Inflammatory macrophage treated with lipopolysaccharide for 1 hour (primary cell): Measurements from ENCODE around the gene KIFC1.
A peak's percentile ranks its signal among the peaks of the same experiment; 100 is the strongest.

Experiments
- DNase-seq, 2 donors: peaks; one replicate each; pipeline ENCODE4 v3.0.0-alpha.2; 2020 to 2022

Gene KIFC1

DNA sequence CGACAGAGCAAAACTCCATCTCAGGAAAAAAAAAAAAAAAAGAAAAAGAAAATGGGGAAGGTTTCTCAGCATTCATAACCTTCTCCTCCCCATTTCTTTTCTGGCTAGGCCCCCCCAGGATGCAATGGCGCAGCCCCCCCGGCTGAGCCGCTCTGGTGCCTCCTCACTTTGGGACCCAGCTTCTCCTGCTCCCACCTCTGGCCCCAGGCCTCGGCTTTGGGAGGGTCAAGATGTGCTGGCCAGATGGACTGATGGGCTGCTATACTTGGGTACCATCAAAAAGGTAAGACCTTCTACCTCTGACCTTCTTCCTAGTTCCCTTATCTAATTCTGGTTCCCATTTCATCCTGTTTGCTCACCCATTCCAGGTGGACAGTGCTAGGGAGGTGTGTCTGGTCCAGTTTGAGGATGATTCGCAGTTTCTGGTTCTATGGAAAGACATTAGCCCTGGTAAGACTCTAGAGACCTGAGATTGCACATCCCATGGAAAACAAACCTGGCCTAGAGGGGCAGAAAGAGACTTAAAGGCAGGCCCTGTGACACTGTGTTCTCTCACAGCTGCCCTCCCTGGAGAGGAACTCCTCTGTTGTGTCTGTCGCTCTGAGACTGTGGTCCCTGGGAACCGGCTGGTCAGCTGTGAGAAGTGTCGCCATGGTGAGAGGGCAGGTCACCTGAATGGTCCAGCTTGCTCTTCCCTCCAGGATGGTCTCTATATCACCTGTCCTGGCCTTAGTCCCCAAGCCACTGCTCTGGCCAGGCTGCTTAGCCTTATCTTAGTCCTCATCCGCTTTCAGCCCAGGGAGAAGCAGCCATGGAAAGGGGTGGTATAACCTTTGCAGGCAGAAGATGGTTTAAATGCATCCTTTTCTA lies 20.8 kb downstream of the KIFC1 start:
- DNase-seq, result no peak

DNA sequence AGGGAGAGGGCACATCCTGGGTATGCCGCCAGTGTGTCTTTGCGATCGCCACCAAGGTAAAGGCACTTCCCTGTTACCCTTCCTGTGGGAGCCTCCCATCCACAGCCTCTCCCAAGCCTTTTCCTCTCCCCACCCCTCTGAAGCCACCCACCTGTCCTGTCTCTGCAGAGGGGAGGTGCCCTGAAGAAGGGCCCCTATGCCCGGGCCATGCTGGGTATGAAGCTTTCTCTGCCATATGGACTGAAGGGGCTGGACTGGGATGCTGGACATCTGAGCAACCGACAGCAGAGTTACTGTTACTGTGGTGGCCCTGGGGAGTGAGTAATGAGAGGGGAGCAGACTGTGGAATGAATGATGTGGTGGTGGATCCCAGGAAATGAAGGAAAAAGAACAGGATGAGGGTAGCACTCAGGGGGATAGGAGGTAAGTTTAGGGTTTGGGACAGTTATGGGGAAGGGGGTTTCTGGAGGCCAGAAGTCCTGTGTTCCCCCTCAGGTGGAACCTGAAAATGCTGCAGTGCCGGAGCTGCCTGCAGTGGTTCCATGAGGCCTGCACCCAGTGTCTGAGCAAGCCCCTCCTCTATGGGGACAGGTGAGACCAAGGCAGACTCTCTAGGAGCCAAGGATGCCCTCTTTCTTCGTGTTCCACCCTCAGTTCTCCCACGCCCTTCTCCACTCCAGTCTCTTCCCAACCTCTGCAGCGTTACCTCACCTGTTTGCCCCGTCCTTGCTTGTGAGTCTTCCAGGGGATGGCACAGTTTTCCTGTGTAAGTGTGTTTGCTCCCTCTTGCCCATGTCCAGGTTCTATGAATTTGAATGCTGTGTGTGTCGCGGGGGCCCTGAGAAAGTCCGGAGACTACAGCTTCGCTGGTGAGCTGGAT lies 21.9 kb downstream of the KIFC1 start:
- DNase-seq, result no peak

DNA sequence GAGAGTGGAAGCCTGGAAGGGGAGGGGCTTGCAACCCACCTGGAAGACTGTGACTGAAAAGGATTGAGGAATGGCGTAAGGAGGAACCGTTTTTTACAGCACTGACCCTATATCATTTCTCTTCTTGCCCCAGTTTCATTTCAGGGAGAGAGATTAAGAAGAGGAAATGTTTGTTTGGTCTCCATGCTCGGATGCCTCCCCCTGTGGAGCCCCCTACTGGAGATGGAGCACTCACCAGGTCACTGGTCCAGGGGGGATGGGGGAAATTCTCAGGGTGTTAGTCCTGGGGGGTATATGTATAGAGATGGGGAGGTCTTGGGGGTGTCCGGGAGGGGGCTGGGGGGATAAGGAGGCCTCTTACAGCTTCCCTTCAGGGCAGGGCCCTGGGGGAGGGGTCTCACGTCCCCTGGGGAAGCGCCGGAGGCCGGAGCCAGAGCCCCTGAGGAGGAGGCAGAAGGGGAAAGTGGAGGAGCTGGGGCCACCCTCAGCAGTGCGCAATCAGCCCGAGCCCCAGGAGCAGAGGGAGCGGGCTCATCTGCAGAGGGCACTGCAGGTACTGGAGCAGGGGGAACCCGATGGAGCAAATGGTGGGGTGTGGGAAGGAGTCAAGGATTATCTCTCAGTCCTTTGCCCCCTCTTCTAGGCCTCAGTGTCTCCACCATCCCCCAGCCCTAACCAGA lies 23.1 kb downstream of the KIFC1 start:
- no peak for DNase-seq

DNA sequence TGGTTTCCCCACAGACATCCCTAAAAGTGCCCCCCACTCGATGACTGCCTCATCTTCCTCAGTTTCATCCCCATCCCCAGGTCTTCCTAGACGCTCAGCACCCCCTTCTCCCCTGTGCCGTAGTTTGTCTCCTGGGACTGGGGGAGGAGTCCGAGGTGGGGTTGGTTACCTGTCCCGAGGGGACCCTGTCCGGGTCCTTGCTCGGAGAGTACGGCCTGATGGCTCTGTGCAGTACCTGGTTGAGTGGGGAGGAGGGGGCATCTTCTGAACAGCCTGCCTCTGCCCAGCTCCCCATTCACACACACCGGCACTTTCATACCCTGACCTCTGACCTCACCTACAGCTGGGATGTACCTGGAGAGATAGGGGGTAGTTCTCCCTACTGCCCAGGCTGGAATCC lies 24.2 kb downstream of the KIFC1 start:
- DNase-seq, result no peak

DNA sequence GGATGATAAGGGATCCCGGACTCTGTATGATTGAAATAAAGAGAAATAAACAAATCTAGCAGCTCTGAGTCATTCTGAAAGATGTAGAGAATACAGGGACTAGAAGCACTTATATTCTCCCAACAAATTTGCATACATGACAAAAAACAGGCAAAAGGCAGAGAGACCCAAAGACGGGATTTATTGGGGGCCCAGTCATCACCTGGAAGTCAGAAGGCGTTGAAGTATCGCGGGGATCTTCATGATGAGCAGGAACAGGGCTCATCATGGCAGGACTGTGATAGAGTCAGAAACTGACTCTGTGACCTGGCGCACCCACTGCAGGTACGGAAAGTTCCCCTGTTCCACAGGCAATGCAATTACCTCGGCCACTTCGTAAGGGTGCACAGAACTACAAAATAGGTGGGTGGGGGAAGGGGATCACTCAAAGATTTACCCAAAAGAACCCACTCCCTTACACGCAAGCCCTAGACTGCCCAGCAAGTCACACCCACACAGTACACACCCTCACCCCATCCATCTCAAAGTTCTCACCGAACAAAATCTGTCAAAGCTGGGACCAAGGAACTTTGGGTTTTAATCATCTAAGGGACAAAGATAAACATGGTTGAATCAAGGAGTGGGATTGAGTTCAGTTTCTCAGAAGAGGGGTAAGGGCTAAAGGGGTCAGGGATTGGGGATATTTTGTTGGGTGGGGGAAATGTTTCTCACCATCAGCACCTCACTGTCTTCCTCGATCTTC lies 24.9 kb downstream of the KIFC1 start:
- DNase-seq, result no peak

DNA sequence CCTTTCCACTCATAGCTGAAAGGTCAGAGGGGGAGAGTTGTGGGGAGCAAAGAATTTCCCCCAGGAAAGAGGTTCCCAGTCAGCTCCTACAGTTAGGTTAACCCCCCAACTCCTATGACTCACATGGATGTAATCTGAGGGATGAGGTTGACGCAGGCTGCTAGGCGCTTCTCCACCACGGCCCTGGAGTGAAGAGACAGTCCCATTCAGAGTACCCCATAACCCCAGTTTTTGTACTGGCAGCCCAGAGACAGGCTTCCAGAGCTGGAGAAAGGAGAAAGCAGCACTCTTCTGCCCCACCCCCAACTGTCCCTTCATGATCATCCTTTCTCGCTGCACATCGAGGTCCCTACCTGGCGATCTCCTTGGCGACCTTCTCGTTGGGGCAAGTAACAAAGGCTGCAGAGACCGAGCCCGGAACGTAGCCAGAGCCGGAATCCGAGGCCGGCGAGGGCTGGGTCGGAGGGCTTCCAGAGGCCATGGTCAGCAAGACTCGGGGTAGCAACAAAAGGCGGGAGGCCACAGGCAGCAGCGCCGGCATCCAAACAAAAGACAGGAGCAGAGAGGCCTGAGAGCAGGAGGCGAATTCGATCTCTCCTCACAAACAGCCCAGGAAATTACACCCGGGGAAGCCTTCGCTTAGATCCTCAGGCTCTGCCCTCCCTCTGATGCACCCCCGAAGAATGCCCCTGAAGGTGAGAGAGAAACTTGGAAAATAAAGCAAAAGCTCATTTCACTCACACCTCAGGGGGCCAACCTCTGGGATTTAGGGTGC lies 25.7 kb downstream of the KIFC1 start:
- DNase-seq, result peak; percentile 58 to 66

DNA sequence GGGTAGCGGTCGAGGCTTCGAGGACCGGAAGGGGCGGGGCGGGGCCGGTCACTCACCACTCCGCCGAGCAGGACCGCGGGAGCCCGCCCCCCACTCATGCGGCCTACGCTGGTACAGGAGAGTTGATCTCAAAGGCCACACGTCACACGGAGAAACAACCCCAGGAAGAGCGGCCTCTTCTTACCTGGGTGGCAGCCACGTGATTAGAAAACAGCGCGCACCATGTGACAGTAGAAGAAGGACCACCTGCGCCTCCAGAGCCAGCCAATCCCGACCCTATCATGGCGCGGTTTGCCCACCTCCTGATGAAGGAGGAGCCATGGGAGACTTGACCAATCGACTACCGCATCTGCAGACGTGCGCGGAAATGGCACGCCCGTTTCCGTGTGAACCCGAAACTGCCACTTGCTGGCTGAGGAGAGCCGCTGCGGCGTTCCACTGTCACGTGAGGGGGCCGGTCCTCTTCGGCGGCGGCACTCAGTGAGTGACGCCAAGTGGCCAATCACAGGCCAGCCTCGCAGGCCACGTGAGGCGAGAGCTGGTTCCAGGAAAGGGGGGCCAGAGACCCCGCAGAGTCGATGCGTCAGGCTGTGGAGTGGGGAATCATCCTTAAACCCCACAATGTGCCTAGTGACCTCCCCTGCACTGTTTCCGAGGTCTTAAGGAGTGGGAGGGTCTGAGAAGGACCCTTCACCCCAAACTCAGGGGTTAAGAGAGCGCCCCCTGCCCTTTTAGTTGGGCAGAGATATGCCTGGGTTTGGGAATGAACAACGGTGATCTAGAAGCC lies 26.5 kb downstream of the KIFC1 start, which contains the start of gene CUTA:
CUTA (minus strand) TSS at position 205 of the 787 bp plus-strand sequence; CDS start at position 98, 107 bp downstream.
- DNase-seq, result peak; percentile 97 to 99

DNA sequence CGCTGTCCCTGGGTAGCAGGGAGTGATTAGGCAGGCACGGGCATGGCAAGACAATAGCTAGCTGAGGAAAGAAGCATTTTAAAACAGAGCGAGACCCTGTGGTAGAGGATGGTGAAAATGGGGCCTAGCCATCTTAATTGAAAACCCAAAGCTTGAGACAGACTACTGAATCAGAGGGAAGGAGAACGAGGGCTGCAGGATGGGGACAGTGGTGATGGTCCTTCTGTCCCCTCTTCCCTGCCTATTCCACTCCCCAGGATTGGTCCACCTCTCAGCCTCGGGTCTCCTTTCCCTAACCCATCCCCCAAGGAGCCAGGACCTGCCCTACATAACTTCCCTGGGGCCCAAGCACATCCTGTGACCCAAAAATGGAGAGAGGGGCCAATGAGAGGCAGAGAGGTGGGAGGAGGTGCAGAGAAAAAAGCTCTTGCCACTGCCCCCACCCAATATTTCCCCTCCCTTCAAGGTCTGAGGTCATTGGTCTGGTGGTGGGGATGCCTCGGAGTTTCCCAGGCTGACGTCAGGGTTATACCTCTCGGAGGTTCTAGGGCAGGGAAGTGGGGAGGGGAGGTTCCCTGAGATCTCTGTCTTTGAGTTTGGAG lies 27.2 kb downstream of the KIFC1 start:
- peak; percentile 28 to 72 for DNase-seq

DNA sequence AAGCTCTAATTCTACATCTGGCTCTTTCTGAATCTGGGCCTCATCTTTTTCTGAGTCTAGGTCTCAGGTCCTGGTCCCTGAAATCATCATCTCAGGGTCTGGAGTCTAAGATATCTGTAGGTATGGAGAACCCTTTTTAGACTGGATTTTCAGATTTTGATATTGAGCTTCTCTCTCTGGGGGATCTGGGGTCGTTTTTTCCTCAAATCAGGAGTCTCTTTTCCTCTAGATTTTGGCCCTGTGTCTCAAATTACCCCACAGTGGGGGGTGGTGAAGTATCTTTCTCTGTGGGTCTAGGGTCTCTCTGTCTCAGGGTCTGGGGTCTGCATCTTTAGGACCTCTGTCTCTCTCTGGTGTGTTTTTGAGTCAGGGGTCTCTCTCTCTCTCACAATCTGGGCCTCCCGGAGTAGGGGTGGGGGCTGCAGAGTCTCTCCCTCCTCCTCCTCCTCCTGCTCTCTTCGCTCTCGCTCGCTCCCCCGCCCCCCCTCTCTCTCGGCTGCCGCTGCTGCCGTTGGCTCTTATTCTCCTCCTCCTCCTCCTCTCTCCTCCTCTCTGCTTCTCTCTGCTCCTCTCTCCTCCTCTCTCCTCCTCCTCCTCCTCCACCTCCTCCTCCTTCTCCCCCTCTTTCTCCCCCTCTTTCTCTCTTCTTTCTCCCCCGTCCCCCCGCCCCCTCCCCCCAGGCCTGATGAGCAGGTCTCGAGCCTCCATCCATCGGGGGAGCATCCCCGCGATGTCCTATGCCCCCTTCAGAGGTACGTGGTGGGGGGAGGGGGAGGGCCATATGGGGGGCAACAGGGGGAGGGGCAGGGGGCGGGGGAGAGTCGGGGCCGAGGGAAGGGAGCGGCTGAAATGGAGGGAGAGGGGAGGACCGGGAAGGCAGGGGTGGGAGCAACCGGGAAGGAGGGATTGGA lies 28.2 kb downstream of the KIFC1 start, which contains the start of gene SYNGAP1:
SYNGAP1 (plus strand) TSS at position 486 of the 911 bp plus-strand sequence; CDS start at position 686, 200 bp downstream.
- DNase-seq, result no peak

DNA sequence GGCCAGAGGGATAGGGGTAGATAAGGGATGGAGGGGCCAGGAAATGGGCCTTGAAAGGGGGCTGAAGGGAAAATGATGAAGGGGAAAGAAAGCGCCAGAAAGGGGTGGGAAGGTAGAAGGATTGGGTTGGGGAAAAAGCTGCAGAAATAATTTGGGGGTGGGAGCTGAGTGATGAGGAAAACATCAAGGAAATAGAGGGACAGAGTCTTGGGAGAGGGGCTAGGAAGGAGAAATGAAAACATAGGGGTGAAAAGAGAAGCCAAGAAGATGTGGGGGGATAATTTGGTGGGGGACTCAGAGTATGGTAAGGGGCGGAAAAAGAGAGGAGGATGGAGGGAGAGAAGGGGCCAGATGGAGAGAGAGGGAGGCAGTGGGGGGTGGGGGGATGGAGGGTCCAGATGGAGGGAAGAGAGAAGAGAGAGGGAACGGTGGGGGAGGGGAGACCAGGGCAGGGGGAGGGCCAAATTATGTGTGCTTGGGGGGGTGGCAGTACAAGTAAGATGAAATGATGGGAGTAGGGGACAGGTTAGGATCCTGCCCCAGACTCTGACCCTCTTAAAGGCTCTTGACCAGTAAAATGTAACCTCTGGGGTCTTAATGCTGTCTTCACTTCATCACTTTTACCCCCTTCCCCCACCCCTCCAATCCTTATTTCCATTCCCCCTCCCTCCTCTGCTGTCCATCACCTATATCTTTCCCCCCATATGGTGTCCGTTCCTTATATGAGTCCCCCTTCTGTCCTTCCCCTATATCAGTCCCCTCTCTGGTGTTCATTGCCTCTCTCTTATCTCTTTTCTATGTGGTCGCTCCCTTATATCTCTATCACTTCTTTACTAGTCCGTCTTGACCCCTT lies 29.1 kb downstream of the KIFC1 start:
- DNase-seq, result no peak

DNA sequence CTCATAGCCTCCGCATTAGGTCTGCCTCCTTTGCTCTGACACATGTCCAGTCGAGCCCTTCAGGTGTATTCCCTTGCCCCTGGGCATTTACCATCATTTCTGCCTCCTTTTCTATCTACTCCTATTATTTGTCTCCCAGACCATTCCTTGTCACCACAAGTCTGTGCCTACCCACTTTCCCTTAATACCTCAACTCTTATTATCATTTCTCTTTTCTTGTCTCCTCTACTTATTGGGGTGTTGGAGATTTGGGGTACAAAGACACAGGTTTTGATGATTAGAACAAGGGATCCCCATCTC lies 29.7 kb downstream of the KIFC1 start:
- DNase-seq, result no peak

DNA sequence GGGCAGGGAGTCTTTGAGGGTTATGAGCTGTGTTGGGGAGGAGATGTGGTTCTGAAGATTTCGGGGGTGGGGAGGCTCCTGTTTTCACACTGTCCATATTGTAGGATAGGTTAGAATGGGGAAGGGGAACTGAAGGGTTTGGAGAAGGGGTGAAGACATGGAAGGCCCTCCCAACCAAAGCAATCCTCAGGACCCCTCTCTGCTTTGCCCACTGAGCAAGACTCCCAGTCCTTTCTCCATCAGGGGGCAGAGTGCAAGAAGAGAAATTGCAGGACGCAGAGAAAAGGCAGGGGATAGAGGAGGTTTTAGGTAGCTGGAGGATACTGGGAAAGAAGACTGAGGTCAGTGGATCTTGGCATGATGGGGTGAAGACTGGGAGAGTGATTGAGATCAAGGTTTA lies 32.2 kb downstream of the KIFC1 start:
- DNase-seq, result no peak

DNA sequence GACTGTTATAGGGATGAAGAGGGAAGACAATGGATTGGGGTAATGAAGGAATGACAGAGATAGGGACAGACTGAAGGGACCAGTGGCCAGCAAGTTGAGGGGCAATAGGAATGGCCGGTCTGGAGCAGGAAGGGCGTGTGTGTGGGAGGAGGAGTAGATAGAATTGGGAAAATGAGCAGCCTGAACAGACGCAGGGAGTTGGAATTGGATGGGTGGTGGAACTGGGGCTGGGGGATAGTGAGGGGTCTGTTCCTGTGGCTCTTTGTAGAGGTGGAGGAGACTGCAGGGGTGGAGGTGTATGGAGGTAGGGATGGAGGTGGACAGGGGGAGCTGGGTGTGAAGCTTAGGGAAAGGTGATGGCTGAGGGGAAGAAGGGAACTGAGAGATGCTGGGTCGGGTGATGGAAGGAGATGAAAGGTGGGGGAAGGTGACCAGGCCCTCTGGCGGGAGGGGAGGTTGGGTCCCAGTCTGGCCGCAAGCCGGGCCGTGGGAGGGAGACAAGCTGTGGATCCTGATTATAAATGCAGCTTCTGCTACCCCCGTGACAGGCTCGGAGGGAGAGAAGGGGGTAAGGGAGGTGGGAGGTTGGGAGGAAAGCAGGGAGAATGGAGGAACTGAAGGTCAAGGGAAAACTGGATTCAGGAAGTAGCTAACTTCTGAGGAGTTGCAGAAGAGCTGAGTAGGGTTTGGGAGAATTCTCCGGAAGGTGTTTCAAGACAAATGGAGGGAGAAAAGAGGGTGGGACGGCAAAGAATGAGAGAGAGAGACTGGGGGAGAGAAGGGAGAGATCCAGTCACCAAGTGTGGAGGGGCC lies 33.4 kb downstream of the KIFC1 start:
- peak in 1 of 2 donors; percentile 33 for DNase-seq

DNA sequence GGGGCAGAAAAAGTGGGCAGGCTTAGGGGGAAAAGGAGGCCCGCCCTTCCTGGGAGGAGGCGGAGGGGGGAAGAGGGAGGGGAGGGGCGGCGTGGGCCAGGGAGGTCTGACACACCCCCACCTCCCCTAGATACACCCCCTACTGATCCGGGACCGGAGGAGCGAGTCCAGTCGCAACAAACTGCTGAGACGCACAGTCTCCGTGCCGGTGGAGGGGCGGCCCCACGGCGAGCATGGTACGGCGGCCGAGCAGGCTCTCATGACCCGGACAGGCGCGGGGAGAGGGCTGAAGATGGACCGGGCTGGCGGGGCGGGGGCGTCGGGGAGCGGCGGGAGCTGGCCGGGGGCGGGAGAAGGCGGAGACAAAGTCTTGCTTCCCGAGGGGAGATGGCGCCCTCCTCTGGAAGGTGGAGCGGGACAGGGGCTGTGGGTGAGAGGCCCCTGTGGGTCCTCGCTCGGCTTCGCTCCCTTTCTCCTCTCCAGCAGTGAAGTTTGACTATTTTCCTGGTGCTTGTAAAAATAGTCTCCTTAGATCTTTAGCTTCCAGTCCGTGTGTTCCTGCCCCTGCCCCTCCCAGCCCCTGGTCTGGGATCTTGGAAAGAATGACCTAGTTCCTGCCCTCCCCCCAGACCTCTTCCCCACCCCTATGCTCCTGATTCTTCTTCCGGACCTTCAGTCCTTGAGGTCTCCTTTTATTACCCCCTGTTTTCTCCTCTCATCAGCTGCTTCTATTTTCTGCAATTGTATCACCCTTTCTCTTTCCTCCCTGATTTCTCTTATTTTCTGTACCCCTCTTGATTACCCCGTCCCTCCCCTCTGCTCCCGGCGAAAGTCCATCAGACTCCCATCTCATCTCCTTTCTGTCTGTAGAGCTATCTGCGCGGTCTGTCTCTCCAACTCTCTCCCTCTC lies 34.3 kb downstream of the KIFC1 start:
- DNase-seq, result peak; percentile 71 to 72

DNA sequence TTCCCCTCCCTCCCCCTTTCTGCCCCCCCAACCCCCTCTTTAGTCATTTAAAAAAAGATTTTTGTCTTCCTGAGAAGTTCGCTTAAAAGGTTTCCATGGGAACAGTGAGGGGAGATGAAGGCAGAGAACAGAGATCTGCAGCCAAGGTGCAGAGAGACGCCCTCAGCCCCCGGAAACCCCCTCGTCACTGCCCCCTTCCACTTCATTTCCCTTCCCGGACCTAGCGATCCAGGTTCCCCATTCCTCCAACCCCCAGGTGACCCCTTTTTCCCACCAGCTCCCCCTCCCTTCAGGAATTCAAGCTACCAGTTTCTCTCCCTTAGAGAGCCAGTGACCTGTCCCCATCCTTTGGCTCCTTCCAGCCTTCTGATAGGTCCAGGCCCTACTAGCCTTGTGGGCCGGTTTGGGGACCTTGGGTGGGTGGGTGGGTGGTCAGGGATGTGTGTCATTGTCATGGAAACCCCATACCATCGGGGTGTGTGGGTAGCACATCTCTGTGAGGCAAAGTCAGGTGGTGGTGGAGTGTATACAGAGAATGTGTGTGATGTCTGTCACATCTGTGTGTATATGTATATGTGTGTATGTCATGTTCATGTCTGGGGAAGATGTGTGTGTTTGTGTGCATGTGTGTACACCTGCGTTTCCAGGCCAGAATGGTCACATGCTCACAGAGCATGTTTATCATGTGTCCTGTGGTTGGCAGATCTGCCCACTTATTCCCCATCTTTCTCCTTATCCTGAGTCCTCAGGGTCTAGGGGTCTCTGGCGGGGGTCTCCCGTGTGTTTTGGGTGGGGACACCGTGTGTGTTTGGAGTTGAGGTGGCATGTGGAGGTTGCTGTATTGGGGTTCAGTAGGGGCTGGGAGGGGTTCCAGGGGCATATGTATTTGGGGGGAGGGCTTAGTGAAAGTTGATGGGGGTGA lies 35.2 kb downstream of the KIFC1 start:
- peak in 1 of 2 donors; percentile 64 for DNase-seq
